HepG2 (cell line): Measurements from ENCODE around the gene SMIM29. TPM values are rescaled to one million over a fixed set of nuclear protein-coding genes. Genes with fewer than 3 reads are reported as not detected.

Experiments used
- DR1 ChIP-seq: sonication (generic); formaldehyde crosslinking; IDR thresholded peaks from 2 replicates; pipeline ENCODE4 v1.8.0; 2021; ENCODE audit warnings: mild to moderate bottlenecking, missing genetic modification reagents, inconsistent platforms
- GMEB2 ChIP-seq: IDR thresholded peaks from 2 replicates; pipeline ENCODE4 v1.6.1; 2016; ENCODE audit warnings: missing biosample characterization, missing genetic modification reagents, low read depth
- HOXA5 ChIP-seq: sonication (generic); formaldehyde crosslinking; IDR thresholded peaks from 2 replicates; pipeline ENCODE4 v1.4.0; 2020; ENCODE audit warnings: missing genetic modification reagents
- SALL1 ChIP-seq: sonication (generic); formaldehyde crosslinking; IDR thresholded peaks from 2 replicates; pipeline ENCODE4 v1.8.0; 2022; ENCODE audit warnings: mild to moderate bottlenecking, missing genetic modification reagents
- SAP130 ChIP-seq: IDR thresholded peaks from 2 replicates; pipeline ENCODE4 v1.6.1; 2016; ENCODE audit warnings: low read depth
- SMC3 ChIP-seq: IDR thresholded peaks from 2 replicates; pipeline ENCODE4 v1.6.1; 2011; ENCODE audit warnings: low read length, improper control_type of control experiment
- SMYD3 ChIP-seq: sonication (generic); formaldehyde crosslinking; IDR thresholded peaks from 2 replicates; pipeline ENCODE4 v1.8.1; 2023; ENCODE audit warnings: mild to moderate bottlenecking, missing genetic modification reagents
- SOX5 ChIP-seq: IDR thresholded peaks from 2 replicates; pipeline ENCODE4 v1.6.1; 2016; ENCODE audit warnings: borderline replicate concordance
- SOX6 ChIP-seq, 2 experiments: fragments of 450-650 bp in 1 of 2; sonication (generic) in 1 of 2; formaldehyde crosslinking in 1 of 2; IDR thresholded peaks; 2 replicates each; pipeline versions ENCODE4 v1.4.0 to v1.6.1; 2017 to 2020; ENCODE audit warnings: antibody characterized with exemption in 1 of 2, mild to moderate bottlenecking in 1 of 2, missing genetic modification reagents in 1 of 2
- SP2 ChIP-seq: sonication (generic); formaldehyde crosslinking; IDR thresholded peaks from 2 replicates; pipeline ENCODE4 v1.5.1; 2020; ENCODE audit warnings: mild to moderate bottlenecking, missing genetic modification reagents
- ZBTB38 ChIP-seq: sonication (generic); formaldehyde crosslinking; IDR thresholded peaks from 2 replicates; pipeline ENCODE4 v1.5.1; 2020; ENCODE audit warnings: mild to moderate bottlenecking, missing genetic modification reagents
- ZBTB39 ChIP-seq: sonication (generic); formaldehyde crosslinking; IDR thresholded peaks from 2 replicates; pipeline ENCODE4 v1.5.0; 2020; ENCODE audit warnings: missing genetic modification reagents
- ZNF121 ChIP-seq: sonication (generic); formaldehyde crosslinking; IDR thresholded peaks from 2 replicates; pipeline ENCODE4 v1.5.0; 2020; ENCODE audit warnings: mild to moderate bottlenecking, missing genetic modification reagents
- ZNF143 ChIP-seq: sonication (generic); formaldehyde crosslinking; IDR thresholded peaks from 2 replicates; pipeline ENCODE4 v1.4.0; 2020; ENCODE audit warnings: missing genetic modification reagents
- ZNF263 ChIP-seq: sonication (generic); formaldehyde crosslinking; IDR thresholded peaks from 2 replicates; pipeline ENCODE4 v1.4.0; 2020; ENCODE audit warnings: missing genetic modification reagents
- ZNF574 ChIP-seq: sonication (generic); formaldehyde crosslinking; IDR thresholded peaks from 2 replicates; pipeline ENCODE4 v1.4.0; 2020; ENCODE audit warnings: missing genetic modification reagents
- ZNF746 ChIP-seq: sonication (generic); formaldehyde crosslinking; IDR thresholded peaks from 2 replicates; pipeline ENCODE4 v1.8.0; 2022; ENCODE audit warnings: mild to moderate bottlenecking, missing genetic modification reagents
- polyA plus RNA-seq, 8 experiments: library from polyadenylated mRNA; depleted of rRNA in 3 of 8; stranded (reverse) in 7 of 8; unstranded in 1 of 8; fragments of >200 nt; fragmentation: Illumina TruSeq in 4 of 8; extraction: Trizol in 4 of 8; gene quantifications; 2 replicates each; pipeline versions ENCODE4 v1.2.1 to v1.2.3, GENCODE V29; 2011 to 2016; ENCODE audit warnings: low read depth in 4 of 8, missing spikeins in 1 of 8, mixed read lengths in 1 of 8; ENCODE audit not compliant: insufficient read depth in 1 of 8
- total RNA-seq, 5 experiments: library from RNA; depleted of rRNA; stranded (reverse); fragments of >200 nt; fragmentation: Illumina TruSeq; extraction: Trizol; gene quantifications; 2 replicates each; pipeline ENCODE4 v1.2.3, GENCODE V29; 2016; ENCODE audit warnings: low read depth in 1 of 5
- TF ChIP-seq, protein P1 (sequence below): sonication (generic); formaldehyde crosslinking; conservative IDR thresholded peaks from 2 replicates; pipeline ENCODE4 v1.8.0; 2022; ENCODE audit warnings: mild to moderate bottlenecking, moderate library complexity, missing genetic modification reagents
- TF ChIP-seq, protein P2 (sequence below): IDR thresholded peaks from 2 replicates; pipeline ENCODE4 v1.6.1; 2016; ENCODE audit warnings: mild to moderate bottlenecking

SMIM29 gene
- total and polyA plus RNA-seq, 2 of the 13 experiments (the other 11 are each of a cell fraction or from before 2014, with no cell fraction given): 8.8 to 15.3 TPM

- TF ChIP-seq ZNF263 (CRISPR knock-in tag): peak; percentile 44; the same call in 1 of the 2 replicates
- TF ChIP-seq SMC3: no peak
- TF ChIP-seq SOX6 (IDR thresholded peaks at IDR 0.05): no peak
- peak; percentile 31; the same call in 1 of the 2 replicates for TF ChIP-seq SOX6 (CRISPR knock-in tag; IDR thresholded peaks at IDR 0.05)
- TF ChIP-seq SMYD3 (CRISPR knock-in tag): no peak
- TF ChIP-seq ZNF121 (CRISPR knock-in tag): 0 out of 2 replicates have a peak, but pooled peaks have one; percentile 30
- peak; percentile 46; the same call in 1 of the 2 replicates for TF ChIP-seq HOXA5 (CRISPR knock-in tag)
- TF ChIP-seq DR1 (CRISPR knock-in tag): peak; percentile 96
- no peak for TF ChIP-seq ZNF746
- peak; percentile 37; the same call in 1 of the 2 replicates for TF ChIP-seq SP2
- TF ChIP-seq, protein P1, sequence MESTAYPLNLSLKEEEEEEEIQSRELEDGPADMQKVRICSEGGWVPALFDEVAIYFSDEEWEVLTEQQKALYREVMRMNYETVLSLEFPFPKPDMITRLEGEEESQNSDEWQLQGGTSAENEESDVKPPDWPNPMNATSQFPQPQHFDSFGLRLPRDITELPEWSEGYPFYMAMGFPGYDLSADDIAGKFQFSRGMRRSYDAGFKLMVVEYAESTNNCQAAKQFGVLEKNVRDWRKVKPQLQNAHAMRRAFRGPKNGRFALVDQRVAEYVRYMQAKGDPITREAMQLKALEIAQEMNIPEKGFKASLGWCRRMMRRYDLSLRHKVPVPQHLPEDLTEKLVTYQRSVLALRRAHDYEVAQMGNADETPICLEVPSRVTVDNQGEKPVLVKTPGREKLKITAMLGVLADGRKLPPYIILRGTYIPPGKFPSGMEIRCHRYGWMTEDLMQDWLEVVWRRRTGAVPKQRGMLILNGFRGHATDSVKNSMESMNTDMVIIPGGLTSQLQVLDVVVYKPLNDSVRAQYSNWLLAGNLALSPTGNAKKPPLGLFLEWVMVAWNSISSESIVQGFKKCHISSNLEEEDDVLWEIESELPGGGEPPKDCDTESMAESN (CRISPR knock-in tag): 0 out of 2 replicates have a peak, but pooled peaks have one; percentile 38
- TF ChIP-seq, protein P2, sequence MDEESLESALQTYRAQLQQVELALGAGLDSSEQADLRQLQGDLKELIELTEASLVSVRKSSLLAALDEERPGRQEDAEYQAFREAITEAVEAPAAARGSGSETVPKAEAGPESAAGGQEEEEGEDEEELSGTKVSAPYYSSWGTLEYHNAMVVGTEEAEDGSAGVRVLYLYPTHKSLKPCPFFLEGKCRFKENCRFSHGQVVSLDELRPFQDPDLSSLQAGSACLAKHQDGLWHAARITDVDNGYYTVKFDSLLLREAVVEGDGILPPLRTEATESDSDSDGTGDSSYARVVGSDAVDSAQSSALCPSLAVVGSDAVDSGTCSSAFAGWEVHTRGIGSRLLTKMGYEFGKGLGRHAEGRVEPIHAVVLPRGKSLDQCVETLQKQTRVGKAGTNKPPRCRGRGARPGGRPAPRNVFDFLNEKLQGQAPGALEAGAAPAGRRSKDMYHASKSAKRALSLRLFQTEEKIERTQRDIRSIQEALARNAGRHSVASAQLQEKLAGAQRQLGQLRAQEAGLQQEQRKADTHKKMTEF (CRISPR knock-in tag): peak; percentile 54; the same call in 1 of the 2 replicates
- peak; percentile 40; the same call in 1 of the 2 replicates for TF ChIP-seq SAP130 (CRISPR knock-in tag)
- TF ChIP-seq ZBTB38 (CRISPR knock-in tag): peak; percentile 71
- no peak for TF ChIP-seq SALL1 (CRISPR knock-in tag)
- TF ChIP-seq ZNF574: no peak
- TF ChIP-seq GMEB2 (CRISPR knock-in tag): no peak
- no peak for TF ChIP-seq ZNF143 (CRISPR knock-in tag)
- peak; percentile 32; the same call in 1 of the 2 replicates for TF ChIP-seq SOX5 (CRISPR knock-in tag)
- TF ChIP-seq ZBTB39: no peak
Observed at GRCh38 chr6:34236443-34237315, 12.1 kb downstream of the SMIM29 start, which contains the start of gene HMGA1 (continued).
